PC-3 (cell line): ENCODE results near the gene MALRD1. TPM values are rescaled to one million over a fixed set of nuclear protein-coding genes. Genes with fewer than 3 reads are reported as not detected.

Experiments
- ATAC-seq: fragments of 200-7000 bp; cut with Tn5 transposase; 2 replicates; pipeline ENCODE4 v1.9.1; 2020; ENCODE audit warnings: mild to moderate bottlenecking, moderate library complexity
- BruUV-seq: library from RNA; stranded (reverse); fragments of 400-500 nt; replicated peaks from 2 replicates; lab custom pipeline; 2021; lab: Mats Ljungman, UMichigan
- CTCF ChIA-PET: fragments of 300-600 bp; sonication (Branson Sonifier 250); formaldehyde crosslinking; loops from one replicate; lab custom pipeline; 2022; ENCODE audit warnings: antibody characterized with exemption; lab: Charles Lee
- POLR2A ChIA-PET: fragments of 300-600 bp; sonication (Branson Sonifier 250); formaldehyde crosslinking; loops from one replicate; lab custom pipeline; 2022; ENCODE audit warnings: antibody characterized with exemption; ENCODE audit not compliant: unreplicated experiment; lab: Charles Lee
- DNase-seq: peaks from one replicate; pipeline ENCODE4 v3.0.0-alpha.2; 2015
- H2AFZ ChIP-seq: fragments of 300-600 bp; sonication (generic); 2 replicates; pipeline ENCODE4 v1.6.0; 2016; ENCODE audit warnings: antibody characterized with exemption, low read length
- H3F3A ChIP-seq: fragments of 300-600 bp; sonication (generic); one replicate; pipeline ENCODE4 v1.6.0; 2017; ENCODE audit warnings: antibody characterized with exemption, low read length, control low read depth, mild to moderate bottlenecking; ENCODE audit not compliant: unreplicated experiment
- H3K27ac ChIP-seq: fragments of 300-600 bp; sonication (generic); 2 replicates; pipeline ENCODE4 v1.5.1; 2016; ENCODE audit warnings: mild to moderate bottlenecking, low read length
- H3K27me3 ChIP-seq: fragments of 300-600 bp; sonication (generic); 2 replicates; pipeline ENCODE4 v1.6.1; 2016; ENCODE audit warnings: low read length, mixed read lengths
- H3K36me3 ChIP-seq: fragments of 300-600 bp; sonication (generic); 2 replicates; pipeline ENCODE4 v1.6.1; 2016; ENCODE audit warnings: low read depth, mixed run types, low read length, mixed read lengths
- H3K4me1 ChIP-seq: fragments of 300-600 bp; sonication (generic); 2 replicates; pipeline ENCODE4 v1.5.1; 2016; ENCODE audit warnings: low read length; ENCODE audit not compliant: insufficient read depth
- H3K4me2 ChIP-seq: fragments of 300-600 bp; sonication (generic); 2 replicates; pipeline ENCODE4 v1.6.0; 2016; ENCODE audit warnings: low read length
- H3K4me3 ChIP-seq: fragments of 300-600 bp; sonication (generic); 2 replicates; pipeline ENCODE4 v1.5.1; 2016; ENCODE audit warnings: mild to moderate bottlenecking, low read length, mixed read lengths
- H3K79me2 ChIP-seq: fragments of 300-600 bp; sonication (generic); 2 replicates; pipeline ENCODE4 v1.6.1; 2017; ENCODE audit warnings: low read length, mixed read lengths
- H3K9ac ChIP-seq: fragments of 300-600 bp; sonication (generic); 2 replicates; pipeline ENCODE4 v1.6.0; 2016; ENCODE audit warnings: mild to moderate bottlenecking, low read length
- H3K9me2 ChIP-seq: fragments of 300-600 bp; sonication (generic); replicated peaks from 2 replicates; pipeline ENCODE4 v1.6.1; 2016; ENCODE audit warnings: mixed run types, low read length, mixed read lengths
- H3K9me3 ChIP-seq: fragments of 300-600 bp; sonication (generic); 2 replicates; pipeline ENCODE4 v1.6.1; 2016; ENCODE audit warnings: low read length, mixed read lengths
- H4K20me1 ChIP-seq: fragments of 300-600 bp; sonication (generic); 2 replicates; pipeline ENCODE4 v1.6.1; 2016; ENCODE audit warnings: low read length, mixed read lengths
- EZH2 ChIP-seq: fragments of 300-600 bp; sonication (generic); IDR thresholded peaks from one replicate; pipeline ENCODE4 v1.6.1; 2017; ENCODE audit warnings: antibody characterized with exemption, mild to moderate bottlenecking, low read length; ENCODE audit not compliant: unreplicated experiment
- EZH2phosphoT487 ChIP-seq: fragments of 300-600 bp; sonication (generic); IDR thresholded peaks from 2 replicates; pipeline ENCODE4 v1.6.1; 2018; ENCODE audit warnings: mild to moderate bottlenecking, antibody characterized with exemption, low read length, borderline replicate concordance
- intact Hi-C: fragments of 100-400 bp; cut with micrococcal nuclease; formaldehyde crosslinking; loops from 2 replicates; pipeline ENCODE4 v1.9.0; 2023
- total RNA-seq: library from RNA; depleted of rRNA; stranded (reverse); fragments of >200 nt; gene quantifications from 2 replicates; pipeline ENCODE4 v1.2.3, GENCODE V29; 2014
- TF ChIP-seq, protein P1 (sequence below): fragments of 300-600 bp; sonication (generic); conservative IDR thresholded peaks from 2 replicates; pipeline ENCODE4 v1.5.1; 2017; ENCODE audit warnings: antibody characterized with exemption, low read depth, mild to moderate bottlenecking, low read length

MALRD1 gene
- total RNA-seq, 1 experiment from 2014 or later: not detected

DNA sequence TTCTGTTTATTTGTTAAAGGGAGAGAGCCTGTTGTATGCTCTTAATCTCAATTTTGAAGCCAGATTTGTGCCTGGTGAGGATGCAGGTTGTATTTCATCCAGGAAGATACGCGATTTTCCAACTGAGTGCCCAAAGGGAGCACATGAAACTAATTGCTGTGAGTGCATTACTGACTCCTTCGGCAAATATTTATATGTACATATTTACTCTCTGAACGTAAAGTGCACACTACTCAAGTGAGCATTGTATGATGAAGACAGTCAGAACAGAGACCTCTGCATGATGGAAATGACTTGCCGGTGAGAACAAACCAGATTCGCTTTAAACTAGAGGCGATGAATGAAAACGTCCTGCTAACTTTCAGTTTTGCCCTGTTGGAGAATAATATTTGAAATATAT, 130.1 kb downstream of the MALRD1 start:
- Histone ChIP-seq H3K4me2 (peak overlapping the region; percentile 62), H3K27ac (no peak overlapping the region), H3K79me2 (no peaks in the 10 kb centered on the region), H4K20me1 (no peaks in the 10 kb centered on the region), H3K27me3 (no peaks in the 10 kb centered on the region), H3K4me3 (peak overlapping the region; percentile 54; the same call in 1 of the 2 replicates), H2AFZ (peak overlapping the region; percentile 60), H3K9me2 (no peaks in the 10 kb centered on the region), H3K9ac (no peak overlapping the region), H3K9me3 (no peaks in the 10 kb centered on the region), H3F3A (no peaks in the 10 kb centered on the region), H3K4me1 (no peaks in the 10 kb centered on the region), H3K36me3 (no peaks in the 10 kb centered on the region)
- POLR2A ChIA-PET: no interaction called here
- intact Hi-C loops: no loop called here
- DNase-seq (peak; percentile 31), ATAC-seq (peak; percentile 79)
- CTCF ChIA-PET: no interaction called here
- TF ChIP-seq, protein P1, sequence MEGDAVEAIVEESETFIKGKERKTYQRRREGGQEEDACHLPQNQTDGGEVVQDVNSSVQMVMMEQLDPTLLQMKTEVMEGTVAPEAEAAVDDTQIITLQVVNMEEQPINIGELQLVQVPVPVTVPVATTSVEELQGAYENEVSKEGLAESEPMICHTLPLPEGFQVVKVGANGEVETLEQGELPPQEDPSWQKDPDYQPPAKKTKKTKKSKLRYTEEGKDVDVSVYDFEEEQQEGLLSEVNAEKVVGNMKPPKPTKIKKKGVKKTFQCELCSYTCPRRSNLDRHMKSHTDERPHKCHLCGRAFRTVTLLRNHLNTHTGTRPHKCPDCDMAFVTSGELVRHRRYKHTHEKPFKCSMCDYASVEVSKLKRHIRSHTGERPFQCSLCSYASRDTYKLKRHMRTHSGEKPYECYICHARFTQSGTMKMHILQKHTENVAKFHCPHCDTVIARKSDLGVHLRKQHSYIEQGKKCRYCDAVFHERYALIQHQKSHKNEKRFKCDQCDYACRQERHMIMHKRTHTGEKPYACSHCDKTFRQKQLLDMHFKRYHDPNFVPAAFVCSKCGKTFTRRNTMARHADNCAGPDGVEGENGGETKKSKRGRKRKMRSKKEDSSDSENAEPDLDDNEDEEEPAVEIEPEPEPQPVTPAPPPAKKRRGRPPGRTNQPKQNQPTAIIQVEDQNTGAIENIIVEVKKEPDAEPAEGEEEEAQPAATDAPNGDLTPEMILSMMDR: no peak
- TF ChIP-seq EZH2phosphoT487 (no peak), EZH2 (no peak)
- no TSS peak for BruUV-seq

DNA sequence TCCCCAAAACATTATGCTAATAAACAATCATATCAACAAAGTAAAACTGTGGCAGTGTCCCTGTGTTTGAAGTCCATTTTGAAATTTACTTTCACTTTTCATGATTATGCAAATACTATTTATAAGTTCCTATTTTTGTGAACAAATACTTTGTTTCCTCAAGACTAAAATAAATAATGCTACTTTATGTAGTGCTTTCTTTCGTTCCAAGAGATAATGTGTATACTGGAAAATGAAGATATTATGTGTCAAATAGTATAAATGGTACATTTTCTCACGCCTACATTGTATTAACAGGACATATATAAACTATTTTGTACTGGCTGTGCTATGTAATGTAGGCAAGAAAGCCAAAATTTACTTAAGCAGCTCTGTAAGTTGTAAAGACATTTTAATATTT, 136.3 kb downstream of the MALRD1 start:
- intact Hi-C loops: no loop called here
- no peak for ATAC-seq
- no peak overlapping the region for H3K9ac ChIP-seq
- TF ChIP-seq, protein P1: no peak
- TF ChIP-seq EZH2phosphoT487 (no peak), EZH2 (no peak)
- ChIA-PET POLR2A (no interaction called here), CTCF (no interaction called here)
- no peak overlapping the region for H3K4me3 ChIP-seq
- H3K27me3 ChIP-seq: no peaks in the 10 kb centered on the region
- H3K4me1 ChIP-seq: no peaks in the 10 kb centered on the region
- H3F3A ChIP-seq: no peaks in the 10 kb centered on the region
- H3K36me3 ChIP-seq: no peaks in the 10 kb centered on the region
- no peak overlapping the region for H3K27ac ChIP-seq
- H3K9me2 ChIP-seq: no peaks in the 10 kb centered on the region
- no peak overlapping the region for H2AFZ ChIP-seq
- no peaks in the 10 kb centered on the region for H3K79me2 ChIP-seq
- no TSS peak for BruUV-seq
- no peaks in the 10 kb centered on the region for H3K9me3 ChIP-seq
- H3K4me2 ChIP-seq: no peak overlapping the region
- no peak for DNase-seq
- H4K20me1 ChIP-seq: no peaks in the 10 kb centered on the region

DNA sequence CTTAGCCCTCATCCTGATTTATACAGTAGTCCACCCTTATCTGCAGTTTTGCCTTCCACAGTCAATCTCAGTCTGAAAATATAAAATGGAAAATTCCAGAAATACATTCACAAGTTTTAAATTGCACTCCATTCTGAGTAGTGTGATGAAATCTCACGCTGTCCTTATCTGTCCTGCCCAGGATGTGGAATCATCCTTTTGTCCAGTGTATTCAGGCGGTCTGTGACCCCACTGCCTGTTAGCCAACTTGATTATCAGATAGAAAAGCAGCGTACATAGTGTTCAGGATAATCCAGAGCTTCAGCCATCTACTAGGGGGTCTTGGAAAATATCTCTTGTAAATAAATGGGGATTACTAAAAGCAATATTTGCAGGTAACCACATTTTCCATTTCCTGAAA, 146.3 kb downstream of the MALRD1 start:
- no peaks in the 10 kb centered on the region for H3F3A ChIP-seq
- no peak overlapping the region for H2AFZ ChIP-seq
- no peaks in the 10 kb centered on the region for H3K79me2 ChIP-seq
- TF ChIP-seq, protein P1: no peak
- no peak for TF ChIP-seq EZH2phosphoT487
- no peak for TF ChIP-seq EZH2
- peak; percentile 46; the same call in 1 of the 2 replicates for ATAC-seq
- no peaks in the 10 kb centered on the region for H3K27me3 ChIP-seq
- intact Hi-C loops: no loop called here
- H3K4me3 ChIP-seq: no peak overlapping the region
- H3K4me1 ChIP-seq: peaks cover 11% of the 10 kb centered on the region
- no peaks in the 10 kb centered on the region for H3K36me3 ChIP-seq
- DNase-seq: peak; percentile 38
- H3K4me2 ChIP-seq: no peak overlapping the region
- H4K20me1 ChIP-seq: no peaks in the 10 kb centered on the region
- ChIA-PET POLR2A (no interaction called here), CTCF (no interaction called here)
- no TSS peak for BruUV-seq
- no peaks in the 10 kb centered on the region for H3K9me2 ChIP-seq
- H3K9ac ChIP-seq: no peak overlapping the region
- no peak overlapping the region for H3K27ac ChIP-seq
- H3K9me3 ChIP-seq: no peaks in the 10 kb centered on the region
